ENCODE data around the gene DNAAF1. TPM values are rescaled to one million over a fixed set of nuclear protein-coding genes. Genes with fewer than 3 reads are reported as not detected.

The DNAAF1 gene
- polyA plus RNA-seq, 1 of the 3 experiments (the other 2 are of a cell fraction) = 0.35 TPM

DNA sequence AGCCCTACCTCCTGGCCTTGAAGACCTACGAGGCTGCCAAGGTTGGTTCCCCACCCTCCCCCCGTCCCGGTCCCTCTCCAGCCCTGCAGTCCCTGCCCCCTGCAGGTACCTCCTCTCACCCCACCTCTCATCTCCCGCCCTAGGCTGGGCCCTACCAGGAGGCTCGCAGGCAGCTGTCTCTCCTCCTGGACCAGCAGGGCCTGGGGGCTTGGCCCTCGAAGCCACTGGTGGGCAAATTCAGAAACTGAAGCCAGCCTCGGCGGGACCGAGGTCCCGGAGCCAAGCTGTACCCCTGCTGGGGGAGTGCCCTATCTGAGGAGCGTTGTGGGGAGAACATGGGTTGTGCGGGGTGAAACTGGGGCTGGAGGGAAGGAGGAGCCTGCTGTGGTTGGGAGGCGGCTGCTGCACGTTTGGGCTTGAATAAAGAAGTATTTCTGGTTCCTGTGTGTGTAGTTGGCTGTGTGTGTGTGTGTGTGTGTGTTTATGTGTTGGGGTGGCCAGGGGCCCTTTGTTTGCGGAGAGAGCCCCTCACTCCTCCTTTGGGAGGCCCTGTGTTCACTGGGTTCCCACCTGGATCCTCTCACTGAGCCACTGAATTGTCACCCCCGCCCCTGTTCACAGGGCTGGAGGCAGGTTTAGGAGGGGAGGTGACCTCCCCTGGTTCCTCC lies 51.8 kb downstream of the DNAAF1 start:
- Histone ChIP-seq H4K20me1 (ENCODE audit: insufficient read depth) (no peaks in the 10 kb centered on the region), H3K9me2 (no peaks in the 10 kb centered on the region), H3K36me3 (replicated peaks in 1 of 2; ENCODE audit: control insufficient read depth in 1 of 2, insufficient read depth in 2 of 2, low read length in 1 of 2) (no peaks in the 10 kb centered on the region), H3K4me3 (ENCODE audit: low read depth in 2 of 2, low read length in 1 of 2) (no peak overlapping the region), H3F3A (replicated peaks; ENCODE audit: insufficient read depth) (no peaks in the 10 kb centered on the region), H3K27ac (ENCODE audit: low read depth in 2 of 2, low read length in 1 of 2) (no peak overlapping the region), H3K4me2 (no peak overlapping the region), H3K9me3 (no peaks in the 10 kb centered on the region), H3K4me1 (ENCODE audit: control insufficient read depth in 1 of 2, insufficient read depth in 2 of 2, low read depth in 1 of 2, low read length in 1 of 2) (no peaks in the 10 kb centered on the region), H3K9ac (no peak overlapping the region), H3K27me3 (ENCODE audit: insufficient read depth) (no peaks in the 10 kb centered on the region), H3K79me2 (ENCODE audit: insufficient read depth) (no peaks in the 10 kb centered on the region), H2AFZ (ENCODE audit: low read depth) (no peak overlapping the region)
- ChIA-PET CTCF (interaction anchor here (0.6 to 4.2 kb wide), 2 partner anchors 10 to 22 kb away, joined by 3 to 24 read pairs; partner anchors contain the start of gene TAF1C), POLR2A (no interaction called here)
- 82% methylated on average over 13 of the region's 16 CpGs for WGBS (ENCODE audit: low lambda C conversion rate)
- no peak for TF ChIP-seq NRF1 (IDR thresholded peaks at IDR 0.05; ENCODE audit: low read depth, low read length)
- no peak for TF ChIP-seq RAD21 (IDR thresholded peaks at IDR 0.05; ENCODE audit: low read length)
- no peak for TF ChIP-seq EZH2phosphoT487 (IDR thresholded peaks at IDR 0.05; ENCODE audit: borderline replicate concordance, low read depth)
- TF ChIP-seq CHD2 (IDR thresholded peaks at IDR 0.05; ENCODE audit: low read length, partially characterized antibody) = no peak
- TF ChIP-seq YY1 (IDR thresholded peaks at IDR 0.05; ENCODE audit: low read depth) = no peak
- TF ChIP-seq TCF12 (IDR thresholded peaks at IDR 0.05) = no peak
- TF ChIP-seq RFX5 (IDR thresholded peaks at IDR 0.05; ENCODE audit: low read length) = no peak
- TF ChIP-seq, protein P1, sequence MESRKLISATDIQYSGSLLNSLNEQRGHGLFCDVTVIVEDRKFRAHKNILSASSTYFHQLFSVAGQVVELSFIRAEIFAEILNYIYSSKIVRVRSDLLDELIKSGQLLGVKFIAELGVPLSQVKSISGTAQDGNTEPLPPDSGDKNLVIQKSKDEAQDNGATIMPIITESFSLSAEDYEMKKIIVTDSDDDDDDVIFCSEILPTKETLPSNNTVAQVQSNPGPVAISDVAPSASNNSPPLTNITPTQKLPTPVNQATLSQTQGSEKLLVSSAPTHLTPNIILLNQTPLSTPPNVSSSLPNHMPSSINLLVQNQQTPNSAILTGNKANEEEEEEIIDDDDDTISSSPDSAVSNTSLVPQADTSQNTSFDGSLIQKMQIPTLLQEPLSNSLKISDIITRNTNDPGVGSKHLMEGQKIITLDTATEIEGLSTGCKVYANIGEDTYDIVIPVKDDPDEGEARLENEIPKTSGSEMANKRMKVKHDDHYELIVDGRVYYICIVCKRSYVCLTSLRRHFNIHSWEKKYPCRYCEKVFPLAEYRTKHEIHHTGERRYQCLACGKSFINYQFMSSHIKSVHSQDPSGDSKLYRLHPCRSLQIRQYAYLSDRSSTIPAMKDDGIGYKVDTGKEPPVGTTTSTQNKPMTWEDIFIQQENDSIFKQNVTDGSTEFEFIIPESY (IDR thresholded peaks at IDR 0.05; ENCODE audit: borderline replicate concordance, low read depth) = no peak
- no peak for TF ChIP-seq FOXJ3 (CRISPR knock-in tag; IDR thresholded peaks at IDR 0.05)
- no peak for TF ChIP-seq MEF2A (IDR thresholded peaks at IDR 0.05; ENCODE audit: borderline replicate concordance, low read depth)
- TF ChIP-seq TAF1 (IDR thresholded peaks at IDR 0.05; ENCODE audit: borderline replicate concordance, low read depth, low read length) = no peak
- no peak for TF ChIP-seq TEAD4 (IDR thresholded peaks at IDR 0.05; ENCODE audit: borderline replicate concordance, insufficient read depth)
- TF ChIP-seq, protein P2, sequence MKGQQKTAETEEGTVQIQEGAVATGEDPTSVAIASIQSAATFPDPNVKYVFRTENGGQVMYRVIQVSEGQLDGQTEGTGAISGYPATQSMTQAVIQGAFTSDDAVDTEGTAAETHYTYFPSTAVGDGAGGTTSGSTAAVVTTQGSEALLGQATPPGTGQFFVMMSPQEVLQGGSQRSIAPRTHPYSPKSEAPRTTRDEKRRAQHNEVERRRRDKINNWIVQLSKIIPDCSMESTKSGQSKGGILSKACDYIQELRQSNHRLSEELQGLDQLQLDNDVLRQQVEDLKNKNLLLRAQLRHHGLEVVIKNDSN (IDR thresholded peaks at IDR 0.05; ENCODE audit: borderline replicate concordance, low read depth) = no peak
- TF ChIP-seq PBX3 (IDR thresholded peaks at IDR 0.05) = no peak
- no peak for TF ChIP-seq IRF3 (IDR thresholded peaks at IDR 0.05; ENCODE audit: low read depth, low read length)
- no peak for TF ChIP-seq JUND (IDR thresholded peaks at IDR 0.05)
- no peak for TF ChIP-seq FOSL2 (IDR thresholded peaks at IDR 0.05; ENCODE audit: borderline replicate concordance, low read depth)
- TF ChIP-seq POLR2AphosphoS5 (IDR thresholded peaks at IDR 0.05; ENCODE audit: low read depth, low read length) = no peak
- DNase-seq = no peak
